A549 (cell line): ENCODE measurements around the gene TMEM129. TPM values are rescaled to one million over a fixed set of nuclear protein-coding genes. Genes with fewer than 3 reads are reported as not detected.

Experiments
- ATAC-seq, 2 experiments: fragments of 200-7000 bp in 1 of 2; fragments of >200 bp in 1 of 2; cut with Nextera tagmentation in 1 of 2; cut with Tn5 transposase in 1 of 2; 3 replicates each; pipeline versions ENCODE4 v1.8.0 to v1.9.1; 2018 to 2020; ENCODE audit warnings: mild to moderate bottlenecking in 1 of 2, moderate library complexity in 1 of 2
- CTCF ChIA-PET: fragments of 300-600 bp; sonication (Branson Sonifier 250); formaldehyde crosslinking; extraction: SDS; loops from one replicate; lab custom pipeline; 2021; ENCODE audit warnings: antibody characterized with exemption, inconsistent platforms; lab: Yijun Ruan, JAX
- POLR2A ChIA-PET: fragments of 350-600 bp; formaldehyde crosslinking; extraction: SDS; loops from one replicate; lab custom pipeline; 2021; ENCODE audit warnings: antibody characterized with exemption, inconsistent platforms; lab: Yijun Ruan, JAX
- DNase-seq, 2 experiments: peaks; one replicate each; pipeline versions ENCODE4 v3.0.0 to v3.0.0-alpha.2; 2011 to 2016; ENCODE audit warnings: low read depth in 1 of 2, low spot score in 1 of 2
- FAIRE-seq: peaks from 2 replicates; lab custom pipeline; 2011; peaks lifted over from hg19 to GRCh38; lab: Jason Lieb, UNC
- H3K27ac ChIP-seq, 2 experiments: fragments of >200 bp; sonication (Bioruptor Twin); formaldehyde crosslinking; 3 replicates each; pipeline ENCODE4 v1.5.1; 2016 to 2017
- H3K4me1 ChIP-seq: fragments of >200 bp; sonication (Bioruptor Twin); formaldehyde crosslinking; 3 replicates; pipeline ENCODE4 v1.6.1; 2016
- H3K4me2 ChIP-seq: fragments of >200 bp; sonication (Bioruptor Twin); formaldehyde crosslinking; 3 replicates; pipeline ENCODE4 v1.6.1; 2016
- H3K4me3 ChIP-seq: fragments of >200 bp; sonication (Bioruptor Twin); formaldehyde crosslinking; 3 replicates; pipeline ENCODE4 v1.5.1; 2016
- H3K9me3 ChIP-seq: fragments of >200 bp; sonication (Bioruptor Twin); formaldehyde crosslinking; 3 replicates; pipeline ENCODE4 v1.6.1; 2016
- BCL3 ChIP-seq: fragments of >200 bp; sonication (Bioruptor Twin); formaldehyde crosslinking; IDR thresholded peaks from 3 replicates; pipeline ENCODE4 v1.6.1; 2016
- CBX8 ChIP-seq: fragments of 200-600 bp; sonication (generic); IDR thresholded peaks from 2 replicates; pipeline ENCODE4 v1.6.1; 2016
- EHMT2 ChIP-seq: fragments of 200-600 bp; sonication (generic); IDR thresholded peaks from 2 replicates; pipeline ENCODE4 v1.6.1; 2016; ENCODE audit warnings: antibody characterized with exemption, low read depth, mild to moderate bottlenecking, moderate library complexity
- FOSL2 ChIP-seq, 2 experiments: fragments of 450-650 bp in 1 of 2; fragments of >200 bp in 1 of 2; sonication (Bioruptor Twin) in 1 of 2; formaldehyde crosslinking; IDR thresholded peaks; 2 replicates each; pipeline versions ENCODE4 v1.5.0 to v1.6.1; 2016 to 2020; ENCODE audit warnings: mild to moderate bottlenecking in 1 of 2, moderate library complexity in 1 of 2
- GATA3 ChIP-seq: IDR thresholded peaks from 2 replicates; pipeline ENCODE4 v1.6.1; 2012; ENCODE audit warnings: borderline replicate concordance
- HOXA7 ChIP-seq: fragments of 250-450 bp; sonication (Bioruptor Pico); IDR thresholded peaks from 2 replicates; pipeline ENCODE4 v1.5.0; 2020; ENCODE audit warnings: mild to moderate bottlenecking, moderate library complexity
- JUN ChIP-seq, 2 experiments: fragments of >200 bp; sonication (Bioruptor Twin); formaldehyde crosslinking; IDR thresholded peaks; 2 replicates in 1 of 2; 3 replicates in 1 of 2; pipeline ENCODE4 v1.6.1; 2016 to 2017
- KDM1A ChIP-seq: fragments of 200-600 bp; sonication (generic); IDR thresholded peaks from 2 replicates; pipeline ENCODE4 v1.6.1; 2016; ENCODE audit warnings: low read depth, mild to moderate bottlenecking
- MAX ChIP-seq: IDR thresholded peaks from 2 replicates; pipeline ENCODE4 v1.6.1; 2012
- PBX3 ChIP-seq: IDR thresholded peaks from 2 replicates; pipeline ENCODE4 v1.6.1; 2012
- POLR2A ChIP-seq: IDR thresholded peaks from 2 replicates; pipeline ENCODE4 v1.6.1; 2012; ENCODE audit warnings: mild to moderate bottlenecking, low read length
- REST ChIP-seq: fragments of 200-600 bp; sonication (generic); IDR thresholded peaks from 2 replicates; pipeline ENCODE4 v1.6.1; 2016; ENCODE audit warnings: antibody characterized with exemption, mild to moderate bottlenecking, moderate library complexity
- RNF2 ChIP-seq: fragments of 200-600 bp; sonication (generic); IDR thresholded peaks from 2 replicates; pipeline ENCODE4 v1.6.1; 2016; ENCODE audit warnings: low read depth, mild to moderate bottlenecking, antibody characterized with exemption, moderate library complexity, borderline replicate concordance
- USF2 ChIP-seq: fragments of 450-650 bp; IDR thresholded peaks from 2 replicates; pipeline ENCODE4 v1.6.1; 2014; ENCODE audit warnings: antibody characterized with exemption
- WGBS: methylation state at CpG from one replicate; pipeline ENCODE4 v1.1.6; 2017; ENCODE audit errors: missing lambda C conversion rate; 5-methylcytosine and 5-hydroxymethylcytosine counted together
- polyA minus RNA-seq: library from RNA; depleted of rRNA, polyadenylated mRNA; stranded (reverse); fragments of >200 nt; gene quantifications from 2 replicates; pipeline ENCODE4 v1.2.3, GENCODE V29; 2011; rRNA and poly(A)+ RNA removed
- polyA plus RNA-seq, 4 experiments: library from polyadenylated mRNA; depleted of rRNA in 3 of 4; stranded (reverse); fragments of >200 nt; fragmentation: RNase III in 1 of 4; extraction: RNeasy Plus Mini Kit Qiagen cat#74134 plus additional on column Dnase treatment in 1 of 4; gene quantifications; 2 replicates in 3 of 4; 3 replicates in 1 of 4; pipeline ENCODE4 v1.2.3, GENCODE V29; 2011 to 2017

Gene TMEM129
- polyA plus RNA-seq (2011; rRNA removed) (12.7 and 15.5 TPM in 2 replicates), polyA plus RNA-seq (2017; fragmentation: RNase III; extraction: RNeasy Plus Mini Kit Qiagen cat#74134 plus additional on column Dnase treatment) (15.0 to 20.5 TPM (median 20.4 TPM) in 3 replicates), polyA minus RNA-seq (8.1 and 15.3 TPM in 2 replicates)
- 21.6 and 36.9 TPM in 2 replicates for polyA plus RNA-seq (2012; cell fraction: cytosol; rRNA removed)
- 39.4 and 63.8 TPM in 2 replicates for polyA plus RNA-seq (2012; cell fraction: nucleus; rRNA removed)

- peak; percentile 53 for TF ChIP-seq POLR2A
- peak in 1 of 2 experiments; percentile 79; a peak in 3 of 5 replicates for TF ChIP-seq JUN (IDR thresholded peaks at IDR 0.05)
- no peak for TF ChIP-seq HOXA7 (CRISPR knock-in tag)
- peak; percentile 22 for TF ChIP-seq MAX
- CTCF ChIA-PET = interaction anchor here (0.9 to 1.9 kb wide), 3 partner anchors 9 to 53 kb away, joined by 3 to 7 read pairs (median 4); no protein-coding TSS in a partner anchor
These were observed at the start of gene TMEM129, which contains the start of gene TACC3 for GRCh38 chr4:1721003-1721665. Gene TMEM129, minus strand, starts transcription at chr4:1721323. Its CDS starts 486 bp downstream, at chr4:1720837. Gene TACC3, plus strand, starts transcription at chr4:1721521. Its CDS starts 1,901 bp downstream, at chr4:1723422.

GRCh38 chr4:1770791-1771231 lies 49.7 kb upstream of the TMEM129 start:
- no peak overlapping the region for H3K4me2 ChIP-seq
- peaks cover 20% of the 10 kb centered on the region for H3K4me1 ChIP-seq
- DNase-seq (no peak), ATAC-seq (no peak), FAIRE-seq (no peak)
- no peaks in the 10 kb centered on the region for H3K9me3 ChIP-seq
- no peak overlapping the region for H3K4me3 ChIP-seq
- peak overlapping the region in 1 of 2 experiments; percentile 59; a peak in 2 of 6 replicates for H3K27ac ChIP-seq
- TF ChIP-seq USF2 (no peak), HOXA7 (CRISPR knock-in tag) (no peak), CBX8 (no peak), EHMT2 (no peak), PBX3 (no peak), GATA3 (no peak), JUN (IDR thresholded peaks at IDR 0.05) (no peak)
- ChIA-PET POLR2A (no interaction called here), CTCF (interaction anchor here (2.7 kb wide), 1 partner anchor 23 kb away, joined by 7 read pairs; no protein-coding TSS in a partner anchor)
- WGBS = 90% methylated on average over 3 of the region's 11 CpGs

More at GRCh38 chr4:1721003-1721665, at the start of gene TMEM129, which contains the start of gene TACC3:
- peak within 1 kb of the TSS; percentile 98 for H3K4me2 ChIP-seq
- ATAC-seq (peak; percentile 82 to 83), DNase-seq (peak; percentile 87 to 90), FAIRE-seq (no peak)
- no CpG with 5 or more reads among the region's 83 CpGs for WGBS
- POLR2A ChIA-PET = interaction anchor here (1.6 to 1.8 kb wide), 2 partner anchors 9 to 28 kb away, joined by 4 to 20 read pairs; partner anchors contain the start of gene SLBP
- peak within 1 kb of the TSS; percentile 89 for H3K4me3 ChIP-seq
- peaks cover 22% of the 10 kb centered on the region; the same call in 2 of the 3 replicates for H3K4me1 ChIP-seq
- H3K27ac ChIP-seq = peak within 1 kb of the TSS; percentile 93 to 99
- H3K9me3 ChIP-seq = no peaks in the 10 kb centered on the region

GRCh38 chr4:1770245-1770644 lies 49.1 kb upstream of the TMEM129 start:
- FAIRE-seq (no peak), ATAC-seq (no peak), DNase-seq (no peak)
- H3K4me3 ChIP-seq = no peak overlapping the region
- CTCF ChIA-PET = interaction anchor here (0.6 to 2.7 kb wide), 2 partner anchors 22 to 38 kb away, joined by 3 to 7 read pairs; no protein-coding TSS in a partner anchor
- POLR2A ChIA-PET = no interaction called here
- no peak overlapping the region for H3K4me2 ChIP-seq
- H3K27ac ChIP-seq = peak overlapping the region in 1 of 2 experiments; percentile 59; a peak in 2 of 6 replicates
- 89% methylated on average over 9 of the region's 33 CpGs for WGBS
- peaks cover 25% of the 10 kb centered on the region for H3K4me1 ChIP-seq
- no peak for TF ChIP-seq RNF2
- no peak for TF ChIP-seq GATA3
- no peak for TF ChIP-seq KDM1A
- no peak for TF ChIP-seq BCL3
- no peak for TF ChIP-seq REST
- TF ChIP-seq FOSL2 (IDR thresholded peaks at IDR 0.05) = no peak
- TF ChIP-seq FOSL2 (CRISPR knock-in tag; IDR thresholded peaks at IDR 0.05) = no peak
- H3K9me3 ChIP-seq = no peaks in the 10 kb centered on the region
